Activated CD4-positive, CD25-positive, alpha-beta regulatory T cell treated with anti-CD3 and anti-CD28 coated beads, Interleukin-2, amount 50 U/mL, for 16 hours (primary cell): ENCODE measurements around the gene TBXAS1.

Source experiments
- DNase-seq: peaks from one replicate; pipeline ENCODE4 v3.0.0-alpha.2; 2020; ENCODE audit warnings: low read depth, low spot score

The TBXAS1 gene

DNA sequence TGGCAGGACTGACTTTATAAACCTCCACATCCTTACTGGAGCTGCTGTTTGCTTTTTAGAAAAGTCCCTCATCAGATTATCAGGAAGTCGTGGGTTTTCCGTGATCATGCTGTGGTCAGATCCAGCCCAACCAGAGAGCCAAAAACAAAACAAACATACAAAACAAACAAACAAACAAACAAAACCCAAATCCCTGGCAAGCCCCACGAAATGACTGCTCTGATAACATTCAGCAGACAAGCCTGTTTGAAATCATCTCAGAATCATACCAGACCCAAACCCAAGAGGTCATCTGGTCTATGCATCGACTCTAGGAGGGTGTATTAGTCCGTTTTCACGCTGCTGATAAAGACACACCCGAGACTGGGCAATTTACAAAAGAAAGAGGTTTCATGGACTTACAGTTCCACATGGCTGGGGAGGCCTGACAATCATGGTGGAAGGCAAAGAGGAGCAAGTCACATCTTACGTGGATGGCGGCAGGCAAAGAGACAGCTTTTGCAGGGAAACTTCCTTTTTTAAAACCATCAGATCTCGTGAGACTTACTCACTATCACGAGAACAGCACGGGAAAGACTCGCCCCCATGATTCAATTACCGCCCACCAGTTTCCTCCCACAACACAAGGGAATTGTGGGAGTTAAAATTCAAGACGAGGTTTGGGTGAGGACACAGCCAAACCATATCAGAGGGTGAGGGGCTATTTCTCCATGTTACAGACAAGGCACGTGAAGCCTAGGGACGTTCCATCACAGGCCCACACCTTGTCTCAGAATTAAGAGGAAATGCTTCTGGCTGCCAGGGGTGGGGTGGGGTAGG, 148.0 kb downstream of the TBXAS1 start:
- DNase-seq = no peak

GRCh38 chr7:139981511-139981895, 152.4 kb downstream of the TBXAS1 start:
- no peak for DNase-seq

DNA sequence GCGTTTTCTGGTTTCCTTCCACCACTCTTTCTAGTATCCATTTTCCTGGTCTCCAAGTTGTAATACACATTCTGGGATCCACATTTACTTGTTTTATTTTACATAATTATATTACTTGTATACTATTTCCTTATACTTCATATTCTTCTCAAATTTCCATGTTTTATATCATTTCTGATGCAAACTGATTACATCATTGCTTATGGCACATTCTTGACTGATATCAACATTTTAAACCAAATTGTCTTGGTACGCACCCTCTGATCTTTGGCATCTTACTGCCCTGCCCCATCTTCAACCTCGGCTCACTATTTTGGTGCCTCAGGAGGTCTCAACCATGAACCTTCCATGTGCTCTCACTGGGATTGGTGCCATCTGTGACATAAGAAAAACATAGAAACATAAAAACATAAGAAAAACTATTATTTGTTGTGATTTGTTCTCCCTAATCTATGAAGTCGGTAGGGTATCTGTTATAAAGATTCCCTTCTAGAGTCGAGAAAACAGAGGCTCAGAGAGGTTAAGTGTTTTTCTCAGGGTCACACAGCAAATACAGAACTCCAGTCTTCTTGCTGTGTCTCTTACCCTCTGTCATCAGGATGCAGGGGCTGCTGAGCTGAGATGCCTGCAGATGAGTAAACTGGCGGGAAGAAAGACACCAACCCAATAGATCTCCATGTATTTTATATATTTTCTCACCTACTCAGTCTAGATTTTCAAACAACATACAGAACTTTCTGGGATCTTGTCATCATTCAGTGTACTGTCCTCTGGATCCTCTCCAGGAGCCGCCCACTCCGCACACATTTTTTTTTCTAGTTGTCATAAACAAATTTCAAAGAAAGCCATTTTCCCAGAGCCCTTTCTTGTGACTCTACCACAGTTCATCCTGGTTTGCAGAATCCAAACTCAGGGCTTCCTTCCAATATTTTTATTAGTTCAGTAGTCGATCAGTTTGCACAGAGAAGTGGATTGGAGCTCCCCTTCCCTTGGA, 154.2 kb downstream of the TBXAS1 start:
- DNase-seq = no peak

DNA sequence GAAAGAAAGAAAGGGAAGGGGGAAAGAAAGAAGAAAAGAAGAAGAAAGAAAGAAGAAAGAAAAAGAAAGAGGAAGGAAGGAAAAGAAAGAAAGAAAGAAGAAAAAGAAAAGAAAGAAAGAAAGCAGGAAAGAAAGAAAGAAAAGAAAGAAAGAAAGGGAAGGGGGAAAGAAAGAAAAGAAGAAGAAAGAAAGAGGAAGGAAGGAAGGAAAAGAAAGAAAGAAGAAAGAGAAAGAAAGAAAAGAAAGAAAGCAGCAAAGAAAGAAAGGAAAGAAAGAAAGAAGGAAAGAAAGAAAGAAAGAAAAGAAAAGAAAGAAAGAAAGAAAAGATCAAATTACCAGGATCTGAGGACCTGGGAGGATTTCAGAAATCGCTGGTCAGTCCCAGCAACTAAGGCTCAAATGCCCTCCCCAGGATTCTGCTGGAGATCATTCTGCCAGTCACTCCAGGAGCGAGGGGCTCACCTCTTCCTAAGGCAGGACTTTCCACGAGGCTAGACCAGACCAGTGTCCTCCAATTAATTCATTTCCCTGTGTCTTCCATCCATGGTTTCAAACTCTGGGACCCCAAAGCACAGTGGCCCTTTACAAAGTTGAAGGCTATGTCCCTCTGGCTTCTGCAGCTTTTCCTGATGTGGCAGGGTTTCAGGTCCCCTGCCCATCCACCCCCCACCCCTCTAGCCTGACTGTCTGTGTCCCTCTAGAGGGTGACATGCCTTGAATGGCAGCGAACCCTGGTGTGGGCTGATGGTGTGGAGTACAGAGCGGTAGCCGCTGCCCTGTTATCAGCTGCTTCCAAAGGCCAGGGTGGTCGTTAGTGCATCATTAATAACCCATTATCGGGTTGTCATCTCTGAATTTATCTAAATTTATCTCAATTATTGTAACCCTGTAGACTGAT, 155.8 kb downstream of the TBXAS1 start:
- no peak for DNase-seq

- DNase-seq = no peak
These were observed 156.7 kb downstream of the TBXAS1 start for GRCh38 chr7:139985811-139986210.

DNA sequence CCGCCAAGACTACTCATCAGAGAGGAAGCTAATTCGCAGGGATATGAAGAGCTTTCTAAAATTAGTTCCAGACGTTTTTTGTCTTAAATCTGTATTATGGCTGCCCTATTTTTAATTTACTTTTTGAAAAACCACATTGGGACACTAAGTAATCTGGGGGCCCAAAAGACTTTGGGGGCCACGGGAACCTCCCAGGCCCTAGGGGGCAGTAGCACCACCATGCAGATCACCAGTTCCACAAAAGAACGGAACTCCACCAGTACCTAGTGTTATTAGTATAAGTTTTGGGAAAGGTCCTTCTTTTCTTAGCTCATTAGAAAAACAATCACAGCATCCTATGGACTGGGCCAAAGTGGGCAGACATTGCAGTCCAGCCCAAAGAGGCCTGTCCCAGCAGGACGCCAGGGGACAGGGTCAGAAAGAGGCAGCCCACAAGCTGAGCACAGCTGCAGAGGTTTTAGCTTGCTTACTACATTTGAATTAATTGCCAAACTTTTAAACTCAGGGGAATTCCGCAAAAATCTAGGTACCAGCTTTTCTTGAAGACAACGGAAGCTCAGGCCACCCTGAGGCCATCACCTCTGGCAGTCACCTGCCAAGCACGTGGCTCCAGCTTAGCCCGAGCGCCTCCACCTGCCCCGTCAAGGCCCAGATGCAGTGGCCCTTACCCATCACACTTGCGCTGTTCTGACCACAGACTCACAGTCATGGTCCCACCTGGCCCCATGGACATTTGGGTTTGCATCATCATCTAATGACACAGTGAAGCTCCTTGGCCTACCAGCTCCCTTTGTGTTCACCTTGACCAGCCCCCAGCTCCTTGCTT, 158.8 kb downstream of the TBXAS1 start:
- DNase-seq = no peak

GRCh38 chr7:139989366-139990141, 160.5 kb downstream of the TBXAS1 start:
- DNase-seq = no peak

- no peak for DNase-seq
These were observed 161.1 kb downstream of the TBXAS1 start for GRCh38 chr7:139990142-139990535.

DNA sequence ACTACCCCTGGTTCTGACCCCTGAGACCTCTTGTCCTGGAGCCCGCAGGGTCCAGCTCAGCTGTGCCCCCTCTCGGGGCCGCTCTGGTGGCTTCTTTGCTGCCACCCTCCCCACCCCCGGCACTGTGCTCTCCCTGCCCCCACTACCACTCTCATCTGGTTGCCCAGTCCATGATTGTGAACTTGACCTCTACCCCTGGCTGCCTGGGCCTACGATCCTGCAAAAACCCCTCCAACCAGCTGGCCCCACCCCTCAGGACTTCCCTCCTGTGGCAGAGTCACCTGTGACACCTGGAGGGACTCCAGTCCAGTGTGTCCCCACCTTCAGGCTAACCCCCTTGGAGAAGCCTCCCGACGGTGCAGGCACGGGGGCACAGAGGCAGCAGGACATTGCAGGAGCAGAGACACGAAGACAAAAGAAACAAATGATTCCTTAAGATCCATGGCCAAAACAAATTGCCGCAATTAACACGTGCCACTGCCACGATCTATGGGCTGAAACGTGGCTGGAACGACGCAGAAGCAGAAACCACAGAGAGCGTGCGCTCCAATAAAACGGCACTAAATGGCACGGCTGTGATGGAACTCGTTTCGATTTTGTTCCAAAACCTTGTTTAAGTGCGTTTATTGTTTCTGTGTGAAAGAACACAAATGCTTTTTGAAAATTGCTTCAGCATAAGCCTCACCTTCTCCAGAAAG, 161.7 kb downstream of the TBXAS1 start:
- DNase-seq = no peak

GRCh38 chr7:139991269-139991666, 162.2 kb downstream of the TBXAS1 start:
- no peak for DNase-seq

- DNase-seq = no peak
These were observed 162.8 kb downstream of the TBXAS1 start for GRCh38 chr7:139991911-139992310.

DNA sequence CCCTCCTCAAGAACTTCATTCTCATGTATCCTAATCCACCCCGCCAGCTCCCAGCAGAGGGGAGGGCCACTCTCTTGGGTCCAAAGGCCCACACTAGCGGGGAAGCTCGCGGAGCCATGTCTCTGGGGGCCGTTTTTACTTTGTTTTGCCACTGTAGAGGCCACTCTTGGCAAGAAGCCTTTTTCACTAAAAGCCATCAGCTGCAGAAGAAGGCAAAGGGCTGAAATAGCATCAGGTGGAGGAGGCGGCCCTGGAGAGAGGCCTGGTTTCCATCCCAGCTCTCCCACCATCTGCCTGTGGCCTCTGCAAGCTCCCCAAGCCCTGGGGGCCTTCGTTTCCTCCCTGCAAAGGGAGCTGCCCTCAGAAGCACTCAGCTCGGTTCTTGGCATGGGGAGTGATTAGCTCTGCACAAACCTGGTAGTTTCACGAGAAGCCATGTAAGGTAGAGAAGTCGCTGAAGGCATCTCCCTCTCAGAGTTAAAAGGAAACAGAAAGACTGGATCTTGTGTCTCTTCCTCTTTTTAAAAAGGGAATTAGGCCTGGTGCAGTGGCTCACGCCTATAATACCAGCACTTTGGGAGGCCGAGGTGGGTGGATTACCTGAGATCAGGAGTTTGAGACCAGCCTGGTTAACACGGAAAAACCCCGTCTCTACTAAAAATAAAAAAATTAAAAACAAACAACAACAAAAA, 163.4 kb downstream of the TBXAS1 start:
- no peak for DNase-seq

GRCh38 chr7:139993169-139993568, 164.1 kb downstream of the TBXAS1 start:
- DNase-seq = no peak

- DNase-seq = no peak
These were observed 164.5 kb downstream of the TBXAS1 start for GRCh38 chr7:139993592-139993991.

- DNase-seq = no peak
These were observed 165.3 kb downstream of the TBXAS1 start for GRCh38 chr7:139994356-139994755.

DNA sequence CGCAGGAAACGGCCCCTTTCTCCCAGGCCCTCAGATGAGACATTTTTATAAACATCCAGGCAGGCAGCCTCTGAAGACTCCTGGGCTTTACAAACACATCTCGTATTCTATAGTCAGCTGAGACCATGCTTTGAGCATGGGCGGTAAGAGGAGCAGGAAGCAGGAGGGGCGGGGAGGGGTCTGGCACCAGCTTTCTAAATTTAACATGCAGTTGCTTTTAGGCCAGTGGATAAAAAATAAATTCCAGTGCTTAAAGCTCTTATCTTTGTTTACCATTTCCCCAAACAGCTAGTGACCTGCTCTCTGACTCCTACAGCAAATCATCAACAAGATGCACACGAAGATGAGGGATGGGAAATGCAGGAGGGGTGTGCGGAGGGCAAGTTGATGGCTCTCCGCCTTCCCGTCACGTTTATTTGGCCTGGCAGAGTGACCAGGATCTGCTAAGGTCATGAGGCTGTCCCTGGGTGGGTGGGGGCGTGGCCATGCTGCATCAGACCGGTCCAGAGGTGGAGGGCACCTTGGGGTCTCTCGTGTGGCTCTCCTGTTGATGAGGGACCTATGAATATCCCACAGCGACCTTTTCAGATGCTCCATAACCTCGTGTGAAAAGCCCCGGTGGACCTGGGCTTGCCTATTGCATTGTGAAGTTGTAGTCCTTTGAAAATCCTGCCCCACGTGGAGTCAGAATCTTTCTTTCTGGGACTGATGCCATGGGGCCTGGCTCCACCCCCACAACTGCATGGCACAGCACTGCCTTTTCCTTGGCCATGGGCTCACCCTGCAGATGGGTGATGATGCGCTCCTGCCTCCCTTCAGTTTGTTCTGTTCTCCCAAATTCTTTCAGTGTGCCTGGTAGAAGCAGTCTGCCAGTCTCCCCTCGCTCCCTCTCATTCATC, 166.2 kb downstream of the TBXAS1 start:
- DNase-seq = no peak

- DNase-seq = no peak
These were observed 169.5 kb downstream of the TBXAS1 start for GRCh38 chr7:139998572-139998971.

DNA sequence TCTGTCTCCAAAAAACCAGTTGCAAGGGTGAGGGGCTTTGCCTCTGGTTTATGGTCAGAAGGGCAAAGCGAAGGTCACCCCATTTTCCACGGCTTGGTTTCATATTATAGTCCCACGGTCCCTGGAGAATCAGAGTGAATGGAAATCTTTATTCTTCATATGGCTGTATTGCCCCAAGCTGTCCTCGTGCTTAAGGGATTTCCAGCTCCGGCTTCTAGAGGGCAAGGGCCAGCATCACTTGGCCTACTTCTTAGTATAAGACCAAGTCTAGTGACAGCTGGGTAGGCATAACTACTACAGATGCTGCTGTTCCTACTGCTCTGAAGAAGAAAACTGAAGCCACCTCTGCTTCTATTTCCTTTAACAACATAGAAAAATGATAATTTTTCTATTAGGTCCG, 170.5 kb downstream of the TBXAS1 start:
- no peak for DNase-seq
